MCF 10A (cell line): ENCODE measurements around the gene EPHA4. TPM values are rescaled to one million over a fixed set of nuclear protein-coding genes. Genes with fewer than 3 reads are reported as not detected.

Experiments
- BruUV-seq: library from RNA; stranded (reverse); fragments of 400-500 nt; replicated peaks from 2 replicates; lab custom pipeline; 2021; lab: Mats Ljungman, UMichigan
- CTCF ChIA-PET: fragments of 300-600 bp; sonication (Branson Sonifier 250); formaldehyde crosslinking; extraction: SDS; loops from one replicate; lab custom pipeline; 2021; ENCODE audit warnings: antibody characterized with exemption, inconsistent platforms; lab: Yijun Ruan, JAX
- POLR2A ChIA-PET: fragments of 300-600, 350-650 bp; sonication (Branson Sonifier 250); formaldehyde crosslinking; extraction: SDS; loops from one replicate; lab custom pipeline; 2020; ENCODE audit warnings: antibody characterized with exemption, inconsistent platforms; lab: Yijun Ruan, JAX
- DNase-seq: peaks from one replicate; pipeline ENCODE4 v3.0.0-alpha.2; 2018; ENCODE audit not compliant: unreplicated experiment
- H3K27ac Mint-ChIP-seq: one replicate; pipeline ENCODE4 v1.8.0; 2022; ENCODE audit warnings: mild to moderate bottlenecking, low read depth, mixed read lengths; ENCODE audit not compliant: unreplicated experiment
- H3K27me3 Mint-ChIP-seq: one replicate; pipeline ENCODE4 v1.8.0; 2022; ENCODE audit warnings: mixed read lengths; ENCODE audit not compliant: insufficient read depth, unreplicated experiment
- H3K36me3 Mint-ChIP-seq: one replicate; pipeline ENCODE4 v1.8.0; 2022; ENCODE audit warnings: mild to moderate bottlenecking, moderate library complexity, mixed read lengths; ENCODE audit not compliant: insufficient read depth, unreplicated experiment
- H3K4me1 Mint-ChIP-seq: one replicate; pipeline ENCODE4 v1.8.0; 2022; ENCODE audit warnings: mixed read lengths; ENCODE audit not compliant: insufficient read depth, unreplicated experiment
- H3K4me3 Mint-ChIP-seq: one replicate; pipeline ENCODE4 v1.8.0; 2022; ENCODE audit warnings: mild to moderate bottlenecking, moderate library complexity, mixed read lengths; ENCODE audit not compliant: unreplicated experiment
- H3K9me3 Mint-ChIP-seq: one replicate; pipeline ENCODE4 v1.8.0; 2022; ENCODE audit warnings: mixed read lengths; ENCODE audit not compliant: unreplicated experiment
- intact Hi-C: fragments of 100-400 bp; cut with micrococcal nuclease; formaldehyde crosslinking; loops from 2 replicates; pipeline ENCODE4 v1.14.1; 2022
- total RNA-seq: library from RNA; stranded (reverse); gene quantifications from 2 replicates; pipeline ENCODE4 v1.2.3, GENCODE V29; 2022
- TF ChIP-seq, protein P1 (sequence below): fragments of 200-600 bp; IDR thresholded peaks from one replicate; pipeline ENCODE4 v1.8.0; 2022; ENCODE audit warnings: antibody characterized with exemption, mild to moderate bottlenecking; ENCODE audit not compliant: unreplicated experiment

EPHA4 gene
- total RNA-seq, 1 experiment from 2014 or later: 2.0 TPM

DNA sequence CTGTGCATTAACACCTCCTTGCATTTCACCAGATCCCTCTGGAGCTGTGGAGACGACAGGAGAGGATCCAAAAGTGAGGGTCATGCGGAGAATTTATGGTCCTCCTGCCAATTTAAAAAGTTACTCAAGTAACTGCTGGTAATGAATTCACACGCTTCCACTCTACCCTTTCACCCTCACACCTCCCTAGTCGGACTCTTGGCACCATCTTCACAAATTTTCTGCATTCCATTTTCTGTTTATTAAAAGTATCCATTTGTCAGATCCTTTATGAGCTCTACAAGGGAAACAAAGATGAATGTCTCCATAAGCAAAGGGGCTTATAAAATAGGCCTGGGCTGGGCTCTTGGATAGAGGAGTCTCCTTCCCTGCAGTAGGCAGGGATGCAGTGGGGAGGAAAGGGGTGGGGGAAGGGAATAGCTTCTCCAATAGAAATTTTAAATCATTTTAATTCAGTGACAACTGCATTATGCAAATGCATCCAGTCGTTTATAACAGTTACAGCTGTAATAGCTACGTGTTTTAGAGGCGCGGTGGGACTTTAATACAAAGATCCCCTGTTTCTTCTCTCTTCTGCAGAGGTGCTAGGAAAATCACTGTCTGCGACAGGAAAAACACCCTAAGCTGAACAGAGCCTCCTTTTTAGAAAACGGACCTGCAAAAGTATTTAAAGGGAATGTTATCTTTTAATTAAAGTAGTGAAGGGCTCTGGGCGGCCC is 132.2 kb downstream of the EPHA4 start:
- Mint-ChIP-seq H3K4me1 (peaks cover 6% of the 10 kb centered on the region), H3K36me3 (no peaks in the 10 kb centered on the region), H3K4me3 (no peak overlapping the region), H3K27me3 (no peaks in the 10 kb centered on the region), H3K9me3 (no peaks in the 10 kb centered on the region), H3K27ac (no peak overlapping the region)
- no TSS peak for BruUV-seq
- ChIA-PET CTCF (no interaction called here), POLR2A (interaction anchor here (0.8 to 1.4 kb wide), 3 partner anchors 11 to 107 kb away, joined by 3 read pairs; no protein-coding TSS in a partner anchor)
- intact Hi-C loops: no loop called here
- TF ChIP-seq, protein P1, sequence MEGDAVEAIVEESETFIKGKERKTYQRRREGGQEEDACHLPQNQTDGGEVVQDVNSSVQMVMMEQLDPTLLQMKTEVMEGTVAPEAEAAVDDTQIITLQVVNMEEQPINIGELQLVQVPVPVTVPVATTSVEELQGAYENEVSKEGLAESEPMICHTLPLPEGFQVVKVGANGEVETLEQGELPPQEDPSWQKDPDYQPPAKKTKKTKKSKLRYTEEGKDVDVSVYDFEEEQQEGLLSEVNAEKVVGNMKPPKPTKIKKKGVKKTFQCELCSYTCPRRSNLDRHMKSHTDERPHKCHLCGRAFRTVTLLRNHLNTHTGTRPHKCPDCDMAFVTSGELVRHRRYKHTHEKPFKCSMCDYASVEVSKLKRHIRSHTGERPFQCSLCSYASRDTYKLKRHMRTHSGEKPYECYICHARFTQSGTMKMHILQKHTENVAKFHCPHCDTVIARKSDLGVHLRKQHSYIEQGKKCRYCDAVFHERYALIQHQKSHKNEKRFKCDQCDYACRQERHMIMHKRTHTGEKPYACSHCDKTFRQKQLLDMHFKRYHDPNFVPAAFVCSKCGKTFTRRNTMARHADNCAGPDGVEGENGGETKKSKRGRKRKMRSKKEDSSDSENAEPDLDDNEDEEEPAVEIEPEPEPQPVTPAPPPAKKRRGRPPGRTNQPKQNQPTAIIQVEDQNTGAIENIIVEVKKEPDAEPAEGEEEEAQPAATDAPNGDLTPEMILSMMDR: no peak
- no peak for DNase-seq

DNA sequence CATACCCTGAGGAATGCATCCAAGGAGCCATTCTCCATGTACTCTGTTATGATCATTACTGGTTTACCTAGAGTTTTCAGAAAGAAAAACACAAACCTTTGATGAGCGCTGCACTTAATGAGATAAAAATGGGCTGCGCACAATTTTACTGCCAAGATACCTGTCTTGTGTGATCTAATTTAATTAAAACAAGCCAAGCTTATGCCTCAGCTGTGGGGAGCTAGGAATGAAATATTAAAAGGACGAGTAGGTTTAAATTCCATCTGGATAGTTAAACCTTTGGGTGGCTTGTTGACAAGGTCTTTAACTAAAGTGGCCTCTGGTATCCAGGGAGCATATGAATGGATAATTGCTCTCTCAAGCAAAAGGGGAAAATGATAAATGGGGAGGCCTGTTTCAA is 135.0 kb downstream of the EPHA4 start:
- intact Hi-C loops: no loop called here
- Mint-ChIP-seq H3K9me3 (no peaks in the 10 kb centered on the region), H3K27ac (no peak overlapping the region), H3K4me1 (no peaks in the 10 kb centered on the region), H3K4me3 (no peak overlapping the region), H3K36me3 (peaks cover 6% of the 10 kb centered on the region), H3K27me3 (no peaks in the 10 kb centered on the region)
- TF ChIP-seq, protein P1: no peak
- no peak for DNase-seq
- BruUV-seq: no TSS peak
- ChIA-PET POLR2A (no interaction called here), CTCF (interaction anchor here (1.8 kb wide), 1 partner anchor 1700 kb away, joined by 6 read pairs; no protein-coding TSS in a partner anchor)

DNA sequence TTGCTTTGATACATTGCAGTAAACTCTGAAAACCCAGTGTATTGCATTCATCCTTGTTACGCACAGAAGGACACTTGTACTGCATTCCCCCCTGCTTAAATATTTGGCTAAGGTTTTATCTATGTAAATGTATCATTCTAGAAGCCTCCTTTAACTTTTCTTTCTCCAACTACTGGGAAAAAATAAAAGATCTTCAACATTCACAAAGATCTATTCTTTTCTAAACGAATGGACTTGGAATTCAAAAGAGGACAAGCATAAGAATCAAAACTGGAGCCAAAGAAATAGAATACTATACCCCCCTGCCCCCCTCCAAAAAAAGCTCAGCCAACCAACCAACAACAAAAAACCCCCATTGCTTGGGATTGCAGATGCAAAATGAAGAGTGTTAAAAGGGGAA is 136.9 kb downstream of the EPHA4 start:
- peaks cover 6% of the 10 kb centered on the region for H3K36me3 Mint-ChIP-seq
- TF ChIP-seq, protein P1: no peak
- no peaks in the 10 kb centered on the region for H3K27me3 Mint-ChIP-seq
- DNase-seq: no peak
- no peaks in the 10 kb centered on the region for H3K4me1 Mint-ChIP-seq
- intact Hi-C loops: no loop called here
- BruUV-seq: no TSS peak
- no peak overlapping the region for H3K4me3 Mint-ChIP-seq
- H3K27ac Mint-ChIP-seq: no peak overlapping the region
- no peaks in the 10 kb centered on the region for H3K9me3 Mint-ChIP-seq
- ChIA-PET CTCF (interaction anchor here (0.5 to 1.3 kb wide), 2 partner anchors 16 to 58 kb away, joined by 3 to 4 read pairs; no protein-coding TSS in a partner anchor), POLR2A (no interaction called here)

DNA sequence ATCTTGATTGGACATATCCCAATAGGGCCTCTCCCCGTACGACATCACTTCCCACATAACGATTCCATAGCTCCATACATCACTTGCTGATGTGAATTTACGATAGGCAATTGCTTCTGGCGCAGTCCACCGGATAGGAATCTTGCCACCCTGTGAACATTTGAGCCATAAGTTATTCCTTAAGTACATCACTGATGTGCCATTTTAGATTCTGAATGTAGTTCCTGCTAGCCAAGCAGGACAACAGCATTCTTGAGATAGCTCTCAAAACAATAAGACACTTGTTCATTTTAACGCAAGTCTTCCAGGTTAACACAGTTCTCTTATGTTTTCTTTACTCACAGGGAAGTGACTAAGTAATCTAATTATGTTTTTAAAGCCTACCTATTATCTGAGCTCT is 138.0 kb downstream of the EPHA4 start:
- no peaks in the 10 kb centered on the region for H3K27me3 Mint-ChIP-seq
- DNase-seq: no peak
- no peaks in the 10 kb centered on the region for H3K9me3 Mint-ChIP-seq
- CTCF ChIA-PET: interaction anchor here (0.7 to 1.3 kb wide), 2 partner anchors 17 to 634 kb away, joined by 3 to 4 read pairs; no protein-coding TSS in a partner anchor
- H3K4me3 Mint-ChIP-seq: no peak overlapping the region
- H3K27ac Mint-ChIP-seq: no peak overlapping the region
- TF ChIP-seq, protein P1: no peak
- intact Hi-C loops: no loop called here
- H3K4me1 Mint-ChIP-seq: no peaks in the 10 kb centered on the region
- BruUV-seq: no TSS peak
- H3K36me3 Mint-ChIP-seq: peaks cover 6% of the 10 kb centered on the region
- POLR2A ChIA-PET: interaction anchor here (1.0 kb wide), 1 partner anchor 8 kb away, joined by 3 read pairs; no protein-coding TSS in a partner anchor
